ENCODE results near the gene PPIG.

GRCh38 chr2:169620509-169620908, 36.4 kb downstream of the PPIG start:
- TF ChIP-seq CTCF (conservative IDR thresholded peaks at IDR 0.05; ENCODE audit: low read depth in 2 of 2) (no peak), JUNB (IDR thresholded peaks at IDR 0.05; ENCODE audit: unreplicated experiment) (no peak)

Data from GM23338 (cell line).